Gastroesophageal sphincter (tissue), 4 donors: ENCODE results near the gene SECTM1. TPM values are rescaled to one million over a fixed set of nuclear protein-coding genes. Genes with fewer than 3 reads are reported as not detected.
"Not testable (repeated sequence)": the region's sequence is repeated elsewhere in the genome, so short reads cannot be mapped to it uniquely, and the experiment has no call there.

Experiments used
- ATAC-seq: fragments of 150-250 bp; one replicate; pipeline ENCODE4 v1.9.1; 2016; ENCODE audit warnings: mild to moderate bottlenecking, moderate library complexity
- H3K27ac ChIP-seq, 4 donors: fragments of 200-600 bp; sonication (generic) in 3 of 4; 1 replicate in 3 of 4; 2 replicates in 1 of 4; pipeline ENCODE4 v1.5.1; 2016 to 2019
- H3K27me3 ChIP-seq: fragments of 200-600 bp; sonication (generic); one replicate; pipeline ENCODE4 v1.5.1; 2019
- H3K36me3 ChIP-seq, 2 donors: fragments of 200-600 bp; sonication (generic); one replicate each; pipeline ENCODE4 v1.5.1; 2019; ENCODE audit warnings: control low read depth in 1 of 2
- H3K4me1 ChIP-seq, 3 donors: fragments of 200-600 bp; sonication (generic); 1 replicate in 2 of 3; 2 replicates in 1 of 3; pipeline ENCODE4 v1.5.1; 2016 to 2019; ENCODE audit warnings: control low read depth in 2 of 3
- H3K4me3 ChIP-seq, 2 donors: fragments of 200-600 bp; sonication (generic); one replicate each; pipeline ENCODE4 v1.5.1; 2019; ENCODE audit warnings: mild to moderate bottlenecking in 1 of 2, moderate library complexity in 1 of 2
- H3K9me3 ChIP-seq, 3 donors: fragments of 200-600 bp; sonication (generic); one replicate each; pipeline ENCODE4 v1.5.1; 2017 to 2019; ENCODE audit warnings: control low read depth in 2 of 3
- EP300 ChIP-seq: sonication (generic); formaldehyde crosslinking; IDR thresholded peaks from one replicate; pipeline ENCODE4 v1.6.1; 2017; ENCODE audit warnings: antibody characterized with exemption, mild to moderate bottlenecking
- POLR2A ChIP-seq, 2 donors: fragments of 450-650 bp; IDR thresholded peaks; one replicate each; pipeline ENCODE4 v1.6.1; 2017; ENCODE audit warnings: antibody characterized with exemption in 2 of 2, mild to moderate bottlenecking in 2 of 2, moderate library complexity in 1 of 2
- POLR2AphosphoS5 ChIP-seq: sonication (generic); formaldehyde crosslinking; IDR thresholded peaks from one replicate; pipeline ENCODE4 v1.6.1; 2017; ENCODE audit warnings: antibody characterized with exemption
- WGBS, 2 donors: methylation state at CpG; one replicate each; pipeline ENCODE4 v1.1.5; 2018; ENCODE audit warnings: low coverage in 1 of 2; 5-methylcytosine and 5-hydroxymethylcytosine counted together
- total RNA-seq, 4 donors: library from RNA; depleted of rRNA; stranded (reverse); fragments of >200 nt; gene quantifications; one replicate each; pipeline ENCODE4 v1.1.0, GENCODE V29; 2016
- TF ChIP-seq, protein P1 (sequence below), 4 experiments: fragments of 200-600 bp in 2 of 4; fragments of 450-650 bp in 2 of 4; sonication (generic) in 1 of 4; IDR thresholded peaks; one replicate each; pipeline ENCODE4 v1.5.1; 2017 to 2019; ENCODE audit warnings: antibody characterized with exemption in 4 of 4, mild to moderate bottlenecking in 2 of 4, moderate library complexity in 2 of 4

SECTM1 gene
- 10 to 100 TPM in 3 of 4 donors, 1 to 10 TPM in 1; 6.1 to 22.3 (median 17.6) TPM for total RNA-seq

DNA sequence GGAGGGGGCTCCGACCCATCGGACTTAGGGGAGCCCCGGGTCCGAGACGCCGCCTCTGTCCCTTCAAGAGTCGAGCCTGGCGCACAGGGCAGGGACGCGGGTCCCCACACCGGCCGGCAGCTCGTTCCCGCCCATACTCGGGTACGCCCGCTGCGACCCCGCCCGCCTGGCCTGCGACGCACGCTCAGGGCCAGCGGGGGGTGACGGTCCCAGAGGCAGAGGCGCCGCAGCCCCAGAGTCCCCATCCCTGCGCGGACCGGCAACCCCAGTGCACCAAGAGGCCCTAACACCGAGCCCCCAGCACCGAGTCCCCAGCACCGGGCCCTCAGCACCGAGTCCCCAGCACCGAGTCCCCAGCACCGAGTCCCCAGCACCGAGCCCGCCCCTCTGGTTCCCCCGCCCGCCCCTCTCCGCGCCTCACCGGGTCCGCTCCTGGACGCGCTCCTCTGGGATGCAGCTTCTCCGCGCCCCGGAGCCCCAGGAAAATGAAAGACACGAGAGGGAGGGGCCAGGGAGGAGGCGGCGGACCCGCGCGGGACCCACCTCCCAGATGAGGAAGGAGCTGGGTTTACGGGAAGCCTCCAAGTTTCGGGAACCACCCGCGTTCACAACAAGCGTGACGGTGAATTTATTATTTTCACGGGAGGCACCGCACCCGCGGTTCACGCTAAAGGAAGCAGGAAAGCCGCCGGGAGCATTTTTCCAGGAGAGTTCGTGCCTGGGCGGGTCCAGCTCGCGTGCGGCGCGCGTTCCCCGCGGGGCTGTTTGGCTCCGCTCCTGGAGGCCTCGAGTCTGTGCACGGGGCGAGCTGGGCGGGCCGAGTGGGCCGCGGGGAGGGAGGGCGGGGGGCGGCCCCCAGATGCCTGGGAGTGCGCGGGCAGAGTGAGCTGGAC lies at the start of gene SECTM1:
Gene SECTM1 (minus strand): TSS at position 488 of the 893 bp plus-strand sequence. CDS start 6,526 bp downstream, outside the sequence.
- TF ChIP-seq EP300 (no peak), POLR2A (IDR thresholded peaks at IDR 0.05) (peak in 1 of 2 donors; percentile 8), POLR2AphosphoS5 (peak; percentile 61)
- TF ChIP-seq, protein P1, sequence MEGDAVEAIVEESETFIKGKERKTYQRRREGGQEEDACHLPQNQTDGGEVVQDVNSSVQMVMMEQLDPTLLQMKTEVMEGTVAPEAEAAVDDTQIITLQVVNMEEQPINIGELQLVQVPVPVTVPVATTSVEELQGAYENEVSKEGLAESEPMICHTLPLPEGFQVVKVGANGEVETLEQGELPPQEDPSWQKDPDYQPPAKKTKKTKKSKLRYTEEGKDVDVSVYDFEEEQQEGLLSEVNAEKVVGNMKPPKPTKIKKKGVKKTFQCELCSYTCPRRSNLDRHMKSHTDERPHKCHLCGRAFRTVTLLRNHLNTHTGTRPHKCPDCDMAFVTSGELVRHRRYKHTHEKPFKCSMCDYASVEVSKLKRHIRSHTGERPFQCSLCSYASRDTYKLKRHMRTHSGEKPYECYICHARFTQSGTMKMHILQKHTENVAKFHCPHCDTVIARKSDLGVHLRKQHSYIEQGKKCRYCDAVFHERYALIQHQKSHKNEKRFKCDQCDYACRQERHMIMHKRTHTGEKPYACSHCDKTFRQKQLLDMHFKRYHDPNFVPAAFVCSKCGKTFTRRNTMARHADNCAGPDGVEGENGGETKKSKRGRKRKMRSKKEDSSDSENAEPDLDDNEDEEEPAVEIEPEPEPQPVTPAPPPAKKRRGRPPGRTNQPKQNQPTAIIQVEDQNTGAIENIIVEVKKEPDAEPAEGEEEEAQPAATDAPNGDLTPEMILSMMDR (IDR thresholded peaks at IDR 0.05): no peak
- H3K27me3 ChIP-seq: peaks cover 4% of the 10 kb centered on the region
- WGBS, 2 donors: no CpG with 5 or more reads among the region's 90 CpGs
- no peaks in the 10 kb centered on the region for H3K36me3 ChIP-seq
- no peaks in the 10 kb centered on the region for H3K9me3 ChIP-seq
- H3K27ac ChIP-seq: peak within 1 kb of the TSS in 3 of 4 donors; percentile 63 to 78 (median 70)
- peaks cover 0 to 65% (median 32%) of the 10 kb centered on the region in 3 donors for H3K4me1 ChIP-seq
- peak; percentile 65 for ATAC-seq
- H3K4me3 ChIP-seq: peak within 1 kb of the TSS; percentile 57 to 70

DNA sequence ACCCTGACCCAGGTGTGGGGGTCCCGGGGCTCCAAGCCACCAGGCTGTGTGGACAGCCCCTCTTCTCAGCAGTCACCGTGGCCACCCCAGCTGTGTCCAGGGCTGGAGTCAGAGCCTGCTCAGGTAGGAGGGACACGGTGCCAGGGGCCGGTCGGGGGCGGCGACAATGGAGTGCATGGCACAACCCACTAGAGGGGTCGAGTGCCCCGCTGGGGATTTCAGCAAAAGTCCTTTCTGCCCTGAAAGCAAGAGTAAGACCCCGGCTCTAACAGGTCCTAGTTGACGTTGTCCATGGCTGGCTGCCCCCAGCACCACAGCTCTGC lies 49.3 kb upstream of the SECTM1 start:
- TF ChIP-seq POLR2AphosphoS5 (no peak), POLR2A (IDR thresholded peaks at IDR 0.05) (no peak), EP300 (no peak)
- TF ChIP-seq, protein P1 (IDR thresholded peaks at IDR 0.05): no peak
- ATAC-seq: no peak
- H3K36me3 ChIP-seq: no peaks in the 10 kb centered on the region
- H3K4me1 ChIP-seq: peaks cover 0 to 28% (median 17%) of the 10 kb centered on the region in 3 donors
- no peaks in the 10 kb centered on the region for H3K9me3 ChIP-seq
- WGBS, 2 donors: no CpG with 5 or more reads among the region's 11 CpGs
- no peak overlapping the region for H3K27ac ChIP-seq
- no peak overlapping the region for H3K4me3 ChIP-seq
- peaks cover 93% of the 10 kb centered on the region for H3K27me3 ChIP-seq

DNA sequence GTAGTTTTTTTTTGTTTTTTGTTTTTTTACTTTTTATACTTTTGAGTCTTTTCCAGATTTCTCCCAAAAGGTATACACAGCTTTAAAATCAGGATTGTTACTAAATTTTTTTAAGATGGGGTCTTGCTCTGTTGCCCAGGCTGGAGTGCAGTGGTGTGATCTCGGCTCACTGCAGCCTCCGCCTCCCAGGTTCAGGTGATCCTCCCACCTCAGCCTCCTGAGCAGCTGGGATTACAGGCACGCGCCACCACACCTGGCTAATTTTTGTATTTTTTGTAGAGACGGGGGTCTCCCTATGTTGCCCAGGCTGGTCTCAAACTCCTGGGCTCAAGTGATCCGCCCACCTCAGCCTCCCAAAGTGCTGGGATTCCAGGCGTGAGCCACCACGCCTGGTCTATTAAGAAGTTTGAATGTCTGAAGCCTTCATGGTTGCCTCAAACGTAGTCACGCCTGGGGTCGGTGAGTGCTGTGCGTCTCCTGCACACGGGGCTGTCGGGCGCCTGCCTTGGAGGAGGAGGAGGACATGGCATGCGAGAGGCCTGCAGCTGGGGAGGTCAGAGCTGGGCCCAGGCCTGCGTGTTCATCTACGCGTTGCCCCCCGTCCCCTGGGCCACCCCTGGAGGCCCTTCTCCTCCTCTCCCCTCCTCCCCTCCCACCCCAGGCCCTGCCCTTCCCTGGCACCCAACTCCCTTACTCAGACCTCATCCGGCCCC lies 48.8 kb upstream of the SECTM1 start:
- ATAC-seq, H3K4me3 ChIP-seq, H3K36me3 ChIP-seq, H3K9me3 ChIP-seq, H3K27ac ChIP-seq: not testable (repeated sequence)
- H3K27me3 ChIP-seq: peaks cover 94% of the 10 kb centered on the region
- peaks cover 0 to 28% (median 17%) of the 10 kb centered on the region in 3 donors for H3K4me1 ChIP-seq
- WGBS, 2 donors: 80 to 90% methylated on average over 3 to 6 of the region's 21 CpGs

DNA sequence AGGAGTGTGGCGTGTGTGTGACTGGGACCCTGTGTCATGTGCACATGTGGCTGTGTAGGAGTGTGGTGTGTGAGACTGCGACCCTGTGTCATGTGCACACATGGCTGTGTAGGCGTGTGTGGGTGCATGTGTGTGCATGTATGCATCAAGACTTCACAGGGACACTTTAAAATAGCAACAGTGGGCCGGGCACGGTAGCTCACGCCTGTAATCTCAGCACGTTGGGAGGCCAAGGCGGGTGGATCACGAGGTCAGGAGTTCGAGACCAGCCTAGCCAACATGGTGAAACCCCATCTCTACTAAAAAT lies 48.1 kb upstream of the SECTM1 start:
- not testable (repeated sequence) for H3K36me3 ChIP-seq, H3K27ac ChIP-seq, H3K9me3 ChIP-seq, H3K4me3 ChIP-seq, ATAC-seq
- Histone ChIP-seq H3K4me1 (peaks cover 0 to 21% (median 12%) of the 10 kb centered on the region in 3 donors), H3K27me3 (peaks cover 90% of the 10 kb centered on the region)
- 75 to 81% methylated on average over 7 to 10 of the region's 10 CpGs for WGBS, 2 donors

DNA sequence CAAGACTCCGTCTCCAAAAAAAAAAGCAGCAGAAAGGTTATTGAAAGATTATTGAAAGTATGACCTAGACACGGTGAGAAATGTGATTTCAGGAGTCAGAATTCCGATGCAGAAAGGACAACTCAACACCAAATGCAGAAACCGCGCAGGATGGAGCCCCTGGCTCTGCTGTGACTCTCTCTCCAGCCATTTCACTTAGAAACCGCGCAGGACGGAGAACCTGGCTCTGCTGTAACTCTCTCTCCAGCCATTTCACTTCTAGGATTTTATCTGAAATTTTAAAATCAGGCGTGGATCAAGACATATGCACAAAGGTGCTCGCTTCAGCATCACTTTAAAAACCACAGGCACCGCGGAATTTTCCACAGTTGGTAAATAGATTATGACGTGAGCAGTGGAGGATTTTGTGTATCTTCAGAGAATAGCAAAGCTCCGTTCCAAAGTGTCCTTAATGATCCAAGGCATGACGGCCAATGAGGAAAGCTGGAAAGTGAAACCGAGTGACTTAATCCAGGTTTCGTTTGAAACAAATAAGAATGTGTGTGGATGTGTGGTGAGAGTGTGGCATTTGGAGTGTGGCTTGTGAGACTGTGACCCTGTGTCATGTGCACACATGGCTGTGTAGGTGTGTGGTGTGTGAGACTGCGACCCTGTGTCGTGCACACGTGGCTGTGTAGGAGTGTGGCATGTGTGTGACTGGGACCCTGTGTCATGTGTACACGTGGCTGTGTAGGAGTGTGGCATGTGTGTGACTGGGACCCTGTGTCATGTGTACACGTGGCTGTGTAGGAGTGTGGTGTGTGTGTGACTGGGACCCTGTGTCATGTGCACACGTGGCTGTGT lies 47.5 kb upstream of the SECTM1 start:
- Histone ChIP-seq H3K27me3 (peaks cover 90% of the 10 kb centered on the region), H3K36me3 (no peaks in the 10 kb centered on the region), H3K9me3 (no peaks in the 10 kb centered on the region), H3K4me1 (peaks cover 0 to 15% (median 8%) of the 10 kb centered on the region in 3 donors), H3K27ac (no peak overlapping the region), H3K4me3 (no peak overlapping the region)
- no peak for TF ChIP-seq POLR2A (IDR thresholded peaks at IDR 0.05)
- TF ChIP-seq POLR2AphosphoS5: no peak
- TF ChIP-seq, protein P1 (IDR thresholded peaks at IDR 0.05): no peak
- no peak for TF ChIP-seq EP300
- peak; percentile 33 for ATAC-seq
- 51 to 59% methylated on average over 19 to 21 of the region's 23 CpGs for WGBS, 2 donors
